Measurements from ENCODE around the gene SLC17A3. TPM values are rescaled to one million over a fixed set of nuclear protein-coding genes. Genes with fewer than 3 reads are reported as not detected.

The SLC17A3 gene
- total RNA-seq, 1 experiment from 2014 or later, result not detected

DNA sequence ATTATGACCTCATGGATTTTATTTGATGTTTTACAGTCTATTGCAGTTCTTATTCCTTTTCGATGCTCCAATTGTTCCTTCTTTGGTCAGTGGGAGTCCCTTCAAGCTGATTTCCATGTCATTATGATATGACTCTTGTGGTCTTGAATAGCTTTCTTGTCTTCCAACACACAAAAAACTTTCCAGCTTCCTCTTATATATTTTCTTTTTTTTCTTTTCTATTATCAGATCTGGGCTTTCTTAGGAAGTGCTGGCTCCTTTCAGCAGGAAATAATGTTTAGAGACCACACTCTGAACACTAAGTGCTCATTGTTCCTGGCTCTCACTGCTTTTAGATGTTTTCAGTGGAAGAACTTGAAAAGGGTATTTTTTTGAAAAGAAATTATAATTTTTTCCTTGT is 39.1 kb downstream of the SLC17A3 start:
- H3K27ac Mint-ChIP-seq, result no peak overlapping the region
- H3K36me3 Mint-ChIP-seq, result no peaks in the 10 kb centered on the region
- H3K9me3 Mint-ChIP-seq, result no peaks in the 10 kb centered on the region
- POLR2A ChIA-PET, result no interaction called here
- H3K27me3 Mint-ChIP-seq (ENCODE audit: low read depth), result no peaks in the 10 kb centered on the region
- no peak overlapping the region for H3K4me3 Mint-ChIP-seq
- no peaks in the 10 kb centered on the region for H3K4me1 Mint-ChIP-seq
- CTCF ChIA-PET, result no interaction called here
- DNase-seq (ENCODE audit: low spot score), result no peak
- TF ChIP-seq ZNF232 (CRISPR knock-in tag; IDR thresholded peaks at IDR 0.05) (no peak), JUN (CRISPR knock-in tag; IDR thresholded peaks at IDR 0.05) (no peak), KAT7 (CRISPR knock-in tag; IDR thresholded peaks at IDR 0.05; ENCODE audit: borderline replicate concordance) (no peak), ESRRA (CRISPR knock-in tag; IDR thresholded peaks at IDR 0.05; ENCODE audit: borderline replicate concordance) (no peak), EMX1 (CRISPR knock-in tag; IDR thresholded peaks at IDR 0.05) (no peak), SMAD4 (CRISPR knock-in tag; IDR thresholded peaks at IDR 0.05) (no peak), ETV6 (CRISPR knock-in tag; IDR thresholded peaks at IDR 0.05) (no peak), ZNF671 (CRISPR knock-in tag; IDR thresholded peaks at IDR 0.05) (no peak), ZBTB21 (CRISPR knock-in tag; IDR thresholded peaks at IDR 0.05; ENCODE audit: borderline replicate concordance) (no peak), ZNF219 (CRISPR knock-in tag; IDR thresholded peaks at IDR 0.05; ENCODE audit: borderline replicate concordance) (no peak), ZNF396 (CRISPR knock-in tag; IDR thresholded peaks at IDR 0.05; ENCODE audit: borderline replicate concordance) (no peak)
- TF ChIP-seq, protein P1, sequence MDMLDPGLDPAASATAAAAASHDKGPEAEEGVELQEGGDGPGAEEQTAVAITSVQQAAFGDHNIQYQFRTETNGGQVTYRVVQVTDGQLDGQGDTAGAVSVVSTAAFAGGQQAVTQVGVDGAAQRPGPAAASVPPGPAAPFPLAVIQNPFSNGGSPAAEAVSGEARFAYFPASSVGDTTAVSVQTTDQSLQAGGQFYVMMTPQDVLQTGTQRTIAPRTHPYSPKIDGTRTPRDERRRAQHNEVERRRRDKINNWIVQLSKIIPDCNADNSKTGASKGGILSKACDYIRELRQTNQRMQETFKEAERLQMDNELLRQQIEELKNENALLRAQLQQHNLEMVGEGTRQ (CRISPR knock-in tag; IDR thresholded peaks at IDR 0.05), result no peak
- no peak for ATAC-seq

DNA sequence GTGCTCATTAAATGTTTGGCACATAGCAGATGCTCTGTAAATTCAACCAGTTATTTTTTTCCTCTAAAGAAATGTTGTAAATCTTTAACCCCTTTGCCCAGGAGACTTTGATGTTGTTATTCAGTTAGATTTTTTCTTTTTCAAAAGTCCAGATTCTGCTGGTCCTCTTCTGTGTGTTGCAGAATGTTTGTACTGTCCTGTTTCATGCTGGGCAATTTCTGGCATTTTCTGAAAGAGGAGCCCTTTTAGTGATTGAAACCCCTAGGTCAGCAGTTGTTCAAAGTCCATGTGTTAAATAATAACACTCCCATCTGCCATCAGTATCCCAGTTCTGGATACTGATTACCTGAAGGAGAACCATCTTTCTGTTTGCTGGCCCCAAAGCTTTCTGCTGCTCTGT is 40.9 kb downstream of the SLC17A3 start:
- no peak for DNase-seq (ENCODE audit: low spot score)
- H3K9me3 Mint-ChIP-seq, result no peaks in the 10 kb centered on the region
- CTCF ChIA-PET, result no interaction called here

DNA sequence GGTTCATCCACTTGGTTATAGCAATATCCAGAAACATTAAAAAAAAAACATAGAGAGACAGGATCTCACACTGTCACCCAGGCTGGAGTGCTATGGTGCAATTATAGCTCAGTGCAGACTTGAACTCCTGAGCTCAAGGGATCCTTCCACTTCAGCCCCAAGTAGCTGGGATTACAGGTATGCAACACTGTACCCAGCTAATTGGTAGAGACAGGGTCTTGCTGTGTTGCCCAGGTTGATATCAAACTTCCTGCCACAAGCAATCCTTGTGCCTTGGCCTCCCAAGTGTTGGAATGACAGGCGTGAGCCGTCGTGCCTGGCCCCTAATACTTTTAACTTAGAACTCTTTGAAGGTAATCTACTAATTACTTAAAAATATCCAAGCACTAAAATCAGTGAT is 41.4 kb downstream of the SLC17A3 start:
- POLR2A ChIA-PET, result no interaction called here
- no peak for DNase-seq (ENCODE audit: low spot score)
- H3K27me3 Mint-ChIP-seq (ENCODE audit: low read depth), result no peaks in the 10 kb centered on the region

More for the DNA sequence above, 40.9 kb downstream of the SLC17A3 start:
- Mint-ChIP-seq H3K4me1 (no peaks in the 10 kb centered on the region), H3K4me3 (no peak overlapping the region), H3K36me3 (no peaks in the 10 kb centered on the region), H3K27me3 (ENCODE audit: low read depth) (no peaks in the 10 kb centered on the region), H3K27ac (no peak overlapping the region)
- POLR2A ChIA-PET, result no interaction called here
- TF ChIP-seq, protein P2, sequence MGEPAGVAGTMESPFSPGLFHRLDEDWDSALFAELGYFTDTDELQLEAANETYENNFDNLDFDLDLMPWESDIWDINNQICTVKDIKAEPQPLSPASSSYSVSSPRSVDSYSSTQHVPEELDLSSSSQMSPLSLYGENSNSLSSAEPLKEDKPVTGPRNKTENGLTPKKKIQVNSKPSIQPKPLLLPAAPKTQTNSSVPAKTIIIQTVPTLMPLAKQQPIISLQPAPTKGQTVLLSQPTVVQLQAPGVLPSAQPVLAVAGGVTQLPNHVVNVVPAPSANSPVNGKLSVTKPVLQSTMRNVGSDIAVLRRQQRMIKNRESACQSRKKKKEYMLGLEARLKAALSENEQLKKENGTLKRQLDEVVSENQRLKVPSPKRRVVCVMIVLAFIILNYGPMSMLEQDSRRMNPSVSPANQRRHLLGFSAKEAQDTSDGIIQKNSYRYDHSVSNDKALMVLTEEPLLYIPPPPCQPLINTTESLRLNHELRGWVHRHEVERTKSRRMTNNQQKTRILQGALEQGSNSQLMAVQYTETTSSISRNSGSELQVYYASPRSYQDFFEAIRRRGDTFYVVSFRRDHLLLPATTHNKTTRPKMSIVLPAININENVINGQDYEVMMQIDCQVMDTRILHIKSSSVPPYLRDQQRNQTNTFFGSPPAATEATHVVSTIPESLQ (CRISPR knock-in tag; IDR thresholded peaks at IDR 0.05), result no peak
- no peak for ATAC-seq

DNA sequence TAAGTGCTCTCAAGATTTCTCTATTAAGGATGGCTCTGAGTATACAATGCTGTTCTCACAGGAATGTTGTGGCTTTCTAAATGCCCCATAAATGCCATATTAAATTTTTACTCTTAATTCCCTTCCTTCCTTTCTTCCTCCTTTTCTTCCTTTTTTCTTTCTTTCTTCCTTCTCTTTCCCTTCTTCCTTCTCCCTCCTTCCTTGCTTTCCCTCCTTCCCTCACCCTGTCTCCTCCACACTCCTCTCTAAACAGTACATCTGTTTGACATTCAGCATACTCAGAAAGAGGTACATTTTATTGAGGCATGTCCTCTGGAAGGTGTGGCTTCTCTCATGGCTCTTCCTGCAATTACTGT is 41.8 kb downstream of the SLC17A3 start:
- DNase-seq (ENCODE audit: low spot score), result no peak
- ChIA-PET POLR2A (no interaction called here), CTCF (interaction anchor here (1.3 kb wide), 1 partner anchor 114 kb away, joined by 3 read pairs; no protein-coding TSS in a partner anchor)
- Mint-ChIP-seq H3K9me3 (no peaks in the 10 kb centered on the region), H3K36me3 (no peaks in the 10 kb centered on the region), H3K27ac (no peak overlapping the region), H3K4me3 (no peak overlapping the region), H3K4me1 (no peaks in the 10 kb centered on the region), H3K27me3 (ENCODE audit: low read depth) (no peaks in the 10 kb centered on the region)
- ATAC-seq, result no peak
- TF ChIP-seq, protein P3, sequence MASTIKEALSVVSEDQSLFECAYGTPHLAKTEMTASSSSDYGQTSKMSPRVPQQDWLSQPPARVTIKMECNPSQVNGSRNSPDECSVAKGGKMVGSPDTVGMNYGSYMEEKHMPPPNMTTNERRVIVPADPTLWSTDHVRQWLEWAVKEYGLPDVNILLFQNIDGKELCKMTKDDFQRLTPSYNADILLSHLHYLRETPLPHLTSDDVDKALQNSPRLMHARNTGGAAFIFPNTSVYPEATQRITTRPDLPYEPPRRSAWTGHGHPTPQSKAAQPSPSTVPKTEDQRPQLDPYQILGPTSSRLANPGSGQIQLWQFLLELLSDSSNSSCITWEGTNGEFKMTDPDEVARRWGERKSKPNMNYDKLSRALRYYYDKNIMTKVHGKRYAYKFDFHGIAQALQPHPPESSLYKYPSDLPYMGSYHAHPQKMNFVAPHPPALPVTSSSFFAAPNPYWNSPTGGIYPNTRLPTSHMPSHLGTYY (CRISPR knock-in tag; IDR thresholded peaks at IDR 0.05), result no peak
- no peak for TF ChIP-seq TCF7 (CRISPR knock-in tag; IDR thresholded peaks at IDR 0.05; ENCODE audit: low read depth)
- no peak for TF ChIP-seq ELF4 (CRISPR knock-in tag; IDR thresholded peaks at IDR 0.05; ENCODE audit: low read depth)
- TF ChIP-seq, protein P4, sequence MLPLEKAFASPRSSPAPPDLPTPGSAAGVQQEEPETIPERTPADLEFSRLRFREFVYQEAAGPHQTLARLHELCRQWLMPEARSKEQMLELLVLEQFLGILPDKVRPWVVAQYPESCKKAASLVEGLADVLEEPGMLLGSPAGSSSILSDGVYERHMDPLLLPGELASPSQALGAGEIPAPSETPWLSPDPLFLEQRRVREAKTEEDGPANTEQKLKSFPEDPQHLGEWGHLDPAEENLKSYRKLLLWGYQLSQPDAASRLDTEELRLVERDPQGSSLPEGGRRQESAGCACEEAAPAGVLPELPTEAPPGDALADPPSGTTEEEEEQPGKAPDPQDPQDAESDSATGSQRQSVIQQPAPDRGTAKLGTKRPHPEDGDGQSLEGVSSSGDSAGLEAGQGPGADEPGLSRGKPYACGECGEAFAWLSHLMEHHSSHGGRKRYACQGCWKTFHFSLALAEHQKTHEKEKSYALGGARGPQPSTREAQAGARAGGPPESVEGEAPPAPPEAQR (CRISPR knock-in tag; IDR thresholded peaks at IDR 0.05), result no peak
- TF ChIP-seq NFATC4 (CRISPR knock-in tag; IDR thresholded peaks at IDR 0.05), result no peak
- TF ChIP-seq, protein P5, sequence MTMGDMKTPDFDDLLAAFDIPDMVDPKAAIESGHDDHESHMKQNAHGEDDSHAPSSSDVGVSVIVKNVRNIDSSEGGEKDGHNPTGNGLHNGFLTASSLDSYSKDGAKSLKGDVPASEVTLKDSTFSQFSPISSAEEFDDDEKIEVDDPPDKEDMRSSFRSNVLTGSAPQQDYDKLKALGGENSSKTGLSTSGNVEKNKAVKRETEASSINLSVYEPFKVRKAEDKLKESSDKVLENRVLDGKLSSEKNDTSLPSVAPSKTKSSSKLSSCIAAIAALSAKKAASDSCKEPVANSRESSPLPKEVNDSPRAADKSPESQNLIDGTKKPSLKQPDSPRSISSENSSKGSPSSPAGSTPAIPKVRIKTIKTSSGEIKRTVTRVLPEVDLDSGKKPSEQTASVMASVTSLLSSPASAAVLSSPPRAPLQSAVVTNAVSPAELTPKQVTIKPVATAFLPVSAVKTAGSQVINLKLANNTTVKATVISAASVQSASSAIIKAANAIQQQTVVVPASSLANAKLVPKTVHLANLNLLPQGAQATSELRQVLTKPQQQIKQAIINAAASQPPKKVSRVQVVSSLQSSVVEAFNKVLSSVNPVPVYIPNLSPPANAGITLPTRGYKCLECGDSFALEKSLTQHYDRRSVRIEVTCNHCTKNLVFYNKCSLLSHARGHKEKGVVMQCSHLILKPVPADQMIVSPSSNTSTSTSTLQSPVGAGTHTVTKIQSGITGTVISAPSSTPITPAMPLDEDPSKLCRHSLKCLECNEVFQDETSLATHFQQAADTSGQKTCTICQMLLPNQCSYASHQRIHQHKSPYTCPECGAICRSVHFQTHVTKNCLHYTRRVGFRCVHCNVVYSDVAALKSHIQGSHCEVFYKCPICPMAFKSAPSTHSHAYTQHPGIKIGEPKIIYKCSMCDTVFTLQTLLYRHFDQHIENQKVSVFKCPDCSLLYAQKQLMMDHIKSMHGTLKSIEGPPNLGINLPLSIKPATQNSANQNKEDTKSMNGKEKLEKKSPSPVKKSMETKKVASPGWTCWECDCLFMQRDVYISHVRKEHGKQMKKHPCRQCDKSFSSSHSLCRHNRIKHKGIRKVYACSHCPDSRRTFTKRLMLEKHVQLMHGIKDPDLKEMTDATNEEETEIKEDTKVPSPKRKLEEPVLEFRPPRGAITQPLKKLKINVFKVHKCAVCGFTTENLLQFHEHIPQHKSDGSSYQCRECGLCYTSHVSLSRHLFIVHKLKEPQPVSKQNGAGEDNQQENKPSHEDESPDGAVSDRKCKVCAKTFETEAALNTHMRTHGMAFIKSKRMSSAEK (CRISPR knock-in tag; IDR thresholded peaks at IDR 0.05; ENCODE audit: borderline replicate concordance), result no peak
- no peak for TF ChIP-seq NFYB (CRISPR knock-in tag; conservative IDR thresholded peaks at IDR 0.05; ENCODE audit: low read depth)
- TF ChIP-seq EMX1 (CRISPR knock-in tag; IDR thresholded peaks at IDR 0.05), result no peak
- TF ChIP-seq NR1H2 (CRISPR knock-in tag; IDR thresholded peaks at IDR 0.05), result no peak
- TF ChIP-seq CREB1 (CRISPR knock-in tag; IDR thresholded peaks at IDR 0.05), result no peak

More for the DNA sequence above, 41.4 kb downstream of the SLC17A3 start:
- no peaks in the 10 kb centered on the region for H3K4me1 Mint-ChIP-seq
- no peak for TF ChIP-seq ZNF423 (CRISPR knock-in tag; IDR thresholded peaks at IDR 0.05)
- no peak for TF ChIP-seq NFATC4 (CRISPR knock-in tag; IDR thresholded peaks at IDR 0.05)
- no peak for ATAC-seq
- H3K9me3 Mint-ChIP-seq, result no peaks in the 10 kb centered on the region
- no peaks in the 10 kb centered on the region for H3K36me3 Mint-ChIP-seq
- H3K27ac Mint-ChIP-seq, result no peak overlapping the region
- H3K4me3 Mint-ChIP-seq, result no peak overlapping the region
- CTCF ChIA-PET, result interaction anchor here (1.3 kb wide), 1 partner anchor 115 kb away, joined by 3 read pairs; no protein-coding TSS in a partner anchor
